Iris pigment epithelial cell (primary cell): ENCODE results near the gene TMEM18.

Source experiments
- DNase-seq: peaks from one replicate; pipeline ENCODE4 v3.0.0-alpha.2; 2011; ENCODE audit warnings: low read depth

TMEM18 gene

DNA sequence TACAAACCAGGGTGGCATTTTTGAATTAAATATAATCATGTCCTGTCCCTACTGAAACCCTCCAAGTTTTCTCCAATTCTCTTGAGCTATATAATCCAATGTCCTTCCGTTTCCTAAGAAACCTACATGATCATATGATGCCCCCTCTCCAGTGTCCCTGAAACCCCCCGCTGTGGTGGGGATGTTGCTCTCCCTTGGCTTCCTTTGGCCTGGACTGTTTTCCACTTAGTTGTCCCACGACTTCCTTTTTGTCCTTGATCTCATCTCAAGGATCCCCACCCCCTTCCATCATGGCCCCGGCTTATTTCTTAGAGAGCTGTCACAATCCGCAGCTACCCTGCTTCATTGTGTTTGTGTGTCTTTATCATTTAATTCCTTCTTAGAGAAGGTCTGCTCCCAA is 43.8 kb downstream of the TMEM18 start:
- DNase-seq = no peak

- DNase-seq = no peak
Measured at GRCh38 chr2:632471-632870, 44.7 kb downstream of the TMEM18 start.

- DNase-seq = no peak
Measured at GRCh38 chr2:631741-632140, 45.5 kb downstream of the TMEM18 start.

DNA sequence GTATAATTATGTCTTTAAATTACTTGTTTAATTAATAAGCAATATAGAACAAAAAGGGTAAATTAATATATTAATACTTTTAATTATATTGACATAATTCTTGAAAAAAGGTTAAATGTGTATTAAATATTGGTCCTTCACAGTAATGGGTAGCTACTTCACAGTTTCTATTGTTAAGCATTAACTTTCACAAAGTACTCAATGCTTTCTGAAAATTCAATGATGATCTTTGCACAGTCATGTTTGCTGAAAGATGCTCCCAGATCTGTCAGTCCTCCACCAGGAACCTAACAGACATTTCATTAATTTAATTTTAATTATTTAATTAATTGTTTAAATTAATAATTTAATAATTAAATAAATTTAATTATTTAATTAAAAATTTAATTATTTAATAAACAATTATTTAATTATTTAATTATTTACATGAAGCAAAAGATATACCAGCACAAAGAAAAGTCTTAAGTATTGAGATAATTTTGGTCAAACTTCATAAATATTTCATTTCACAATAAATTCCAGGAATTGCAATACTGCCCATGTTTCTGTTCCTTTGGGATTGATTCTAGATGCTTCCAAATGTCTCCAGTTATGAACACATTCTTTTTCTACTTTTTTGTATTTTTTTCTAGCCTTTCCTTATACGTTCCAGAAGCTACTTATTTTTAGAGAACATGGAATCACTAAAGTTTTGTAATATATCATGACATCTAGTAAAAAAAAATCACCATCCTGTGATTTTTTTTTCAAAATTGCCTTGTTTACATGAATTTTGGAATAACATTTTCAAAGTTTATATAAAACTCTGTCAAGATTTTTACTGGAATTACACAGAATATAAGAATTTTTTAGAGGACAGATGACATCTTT is 46.5 kb downstream of the TMEM18 start:
- no peak for DNase-seq

- DNase-seq = no peak
Measured at GRCh38 chr2:629961-630360, 47.2 kb downstream of the TMEM18 start.

- DNase-seq = no peak
Measured at GRCh38 chr2:628651-629050, 48.6 kb downstream of the TMEM18 start.

DNA sequence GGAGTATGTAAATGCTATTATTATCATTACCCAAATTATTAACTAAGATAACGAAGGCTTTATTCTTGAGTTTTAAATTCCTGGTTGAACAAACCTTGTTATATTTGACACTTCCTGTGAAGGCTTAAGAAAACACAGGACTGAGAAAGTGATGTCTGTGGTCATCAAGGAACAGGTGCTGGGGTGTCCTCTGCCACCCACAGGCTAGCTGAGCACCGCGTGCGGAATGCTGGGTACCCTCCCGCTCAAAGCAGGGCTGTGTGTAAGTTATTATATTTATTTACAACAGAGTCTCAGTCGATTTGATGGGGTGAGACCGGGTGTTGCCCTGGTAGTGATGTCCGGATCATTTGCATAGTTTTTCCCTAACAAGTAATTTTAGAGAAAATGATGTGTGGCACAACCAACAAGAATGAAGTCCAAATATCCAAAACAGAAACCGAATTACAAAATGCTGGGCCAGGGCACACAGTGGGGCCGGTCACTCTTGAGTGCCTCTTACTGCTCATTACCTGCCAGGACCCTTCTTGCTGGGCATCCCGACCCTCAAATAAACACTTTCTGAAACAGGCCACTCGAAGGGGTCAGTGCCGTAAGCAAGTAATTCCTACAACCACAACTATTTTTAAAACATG is 49.2 kb downstream of the TMEM18 start:
- no peak for DNase-seq

DNA sequence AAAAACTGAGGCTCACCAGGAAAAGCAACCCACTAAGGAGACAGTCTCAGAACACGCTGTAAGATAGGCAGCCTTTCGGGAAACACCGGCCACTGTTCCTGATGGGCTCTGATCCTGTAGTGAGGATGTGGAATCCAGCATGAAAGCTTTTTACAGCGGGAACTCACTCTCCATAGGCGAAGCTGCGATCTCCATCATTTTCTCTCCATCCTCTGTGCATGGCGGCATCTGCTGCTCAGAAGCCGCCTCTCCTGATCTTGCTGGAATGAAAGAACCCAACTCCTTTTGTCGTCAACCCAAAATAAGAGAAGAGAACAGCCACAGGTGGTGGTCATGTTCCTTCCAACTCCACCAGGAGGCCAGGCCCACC is 49.9 kb downstream of the TMEM18 start:
- no peak for DNase-seq

- no peak for DNase-seq
Measured at GRCh38 chr2:626491-627339, 50.5 kb downstream of the TMEM18 start.

GRCh38 chr2:625415-626333 is 51.5 kb downstream of the TMEM18 start:
- no peak for DNase-seq

GRCh38 chr2:624551-625347 is 52.5 kb downstream of the TMEM18 start:
- DNase-seq = no peak

GRCh38 chr2:624096-624495 is 53.1 kb downstream of the TMEM18 start:
- DNase-seq = no peak

DNA sequence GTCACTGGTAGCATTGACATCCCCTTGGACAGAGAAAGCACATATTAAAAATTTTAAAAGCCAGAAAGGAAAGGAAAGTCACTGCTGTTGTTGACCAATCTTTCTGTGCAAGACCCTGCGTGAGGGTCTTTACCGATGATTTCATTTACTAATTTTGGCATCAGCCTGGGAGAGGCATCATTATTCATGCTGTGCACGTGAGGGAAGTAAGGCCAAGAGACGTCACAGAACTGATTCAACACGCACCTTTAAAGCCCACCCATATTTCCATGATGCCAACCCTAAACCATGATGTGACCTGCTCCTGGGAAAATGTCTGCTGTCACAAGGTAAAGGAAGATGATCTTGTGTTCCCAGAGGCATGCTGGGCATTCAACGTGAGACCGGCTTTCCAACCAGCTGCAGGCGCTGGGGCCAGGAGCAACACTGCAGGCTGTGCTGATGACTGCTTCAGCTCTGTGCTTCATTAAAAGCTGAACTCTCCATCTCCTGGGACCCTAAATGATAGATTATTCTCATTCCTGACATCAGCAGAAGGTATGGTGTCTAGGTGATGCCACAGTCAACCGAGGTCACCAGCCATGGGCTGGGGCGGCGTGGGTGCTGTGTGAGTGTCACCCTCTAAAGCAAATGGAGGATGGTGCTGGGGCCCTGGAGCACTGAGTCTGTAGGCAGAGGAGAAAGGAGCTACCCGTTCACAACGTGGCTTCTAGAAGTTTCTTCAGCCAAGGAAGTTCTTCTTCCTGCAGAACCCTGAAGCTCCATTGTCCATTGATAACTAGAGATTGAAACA is 53.9 kb downstream of the TMEM18 start:
- no peak for DNase-seq

- DNase-seq = no peak
Measured at GRCh38 chr2:622357-622756, 54.8 kb downstream of the TMEM18 start.

DNA sequence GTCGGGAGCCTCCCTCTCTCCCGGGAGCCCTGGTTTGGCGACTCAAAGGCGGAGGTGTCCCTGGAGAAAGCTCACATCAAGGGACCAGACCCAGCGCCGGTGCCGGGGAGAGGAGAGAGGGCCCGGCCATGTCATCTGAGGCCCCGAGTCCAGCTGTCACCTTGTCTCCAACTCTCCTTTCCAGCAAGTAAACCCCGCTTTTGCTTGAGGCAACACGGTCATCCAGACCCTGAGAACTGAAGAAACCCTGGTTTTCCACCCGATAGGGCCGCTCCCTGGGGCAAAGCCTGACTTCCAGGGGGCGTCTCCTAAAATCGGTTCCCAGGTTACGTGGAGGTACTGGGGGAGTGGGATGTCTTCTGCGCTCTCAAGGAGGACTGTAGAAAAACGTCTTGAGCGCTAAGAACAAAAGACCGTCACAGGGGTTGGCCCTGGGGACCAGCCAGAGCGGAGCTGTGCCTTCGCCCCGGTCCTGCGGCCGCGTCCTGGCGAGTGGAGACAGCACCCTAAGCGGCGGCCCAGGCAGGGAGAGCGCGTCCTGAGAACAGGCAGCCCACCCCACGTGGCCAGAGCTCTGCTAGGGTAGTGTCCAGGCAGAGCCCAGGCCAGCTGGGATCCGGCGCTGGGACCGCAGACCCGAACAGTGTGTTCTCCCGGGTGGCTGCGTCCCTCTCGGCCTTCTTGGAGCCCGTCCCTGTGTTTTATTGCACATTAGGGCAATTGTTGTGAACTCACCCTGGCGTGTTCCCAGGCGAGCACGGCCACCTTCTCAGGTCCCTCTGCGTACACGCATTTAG is 55.7 kb downstream of the TMEM18 start:
- DNase-seq = no peak

- no peak for DNase-seq
Measured at GRCh38 chr2:620471-621302, 56.5 kb downstream of the TMEM18 start.

- DNase-seq = no peak
Measured at GRCh38 chr2:620004-620403, 57.2 kb downstream of the TMEM18 start.

DNA sequence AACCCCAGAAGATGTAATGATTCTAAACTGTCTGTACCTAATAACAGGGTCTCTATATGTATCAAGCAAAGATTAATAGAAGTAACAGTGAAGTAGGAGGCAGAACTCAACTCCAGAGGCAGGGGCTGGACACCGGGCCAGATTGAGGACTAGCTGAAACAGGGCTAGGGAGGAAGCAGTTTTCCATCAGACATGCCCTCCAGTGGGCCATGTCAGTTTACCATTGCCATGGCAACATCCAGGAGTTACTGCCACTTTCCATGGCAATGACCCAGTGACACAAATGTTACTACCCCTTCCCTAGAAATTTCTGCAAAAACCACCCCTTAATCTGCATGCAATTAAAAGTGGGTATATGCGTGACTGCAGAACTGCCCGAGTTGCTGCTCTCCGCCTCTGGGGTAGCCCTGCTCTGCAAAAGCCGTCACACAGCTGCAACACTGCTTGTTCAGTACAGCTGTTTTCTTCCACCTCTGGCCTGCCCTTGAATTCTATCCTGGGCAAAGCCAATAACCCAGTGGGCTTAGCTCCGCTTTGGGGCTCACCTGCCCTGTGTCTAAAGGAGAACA is 58.7 kb downstream of the TMEM18 start:
- DNase-seq = no peak
